ENCODE results near the gene CADM4.
"Not testable (repeated sequence)": the region's sequence is repeated elsewhere in the genome, so short reads cannot be mapped to it uniquely, and the experiment has no call there.

CADM4 gene

GRCh38 chr19:43639519-43640423 is at the start of gene CADM4:
Gene CADM4, minus strand, starts transcription at chr19:43639850. Its CDS starts 60 bp downstream, at chr19:43639790.
- H3K36me3 ChIP-seq (ENCODE audit: insufficient read depth, low read length): no peaks in the 10 kb centered on the region
- H3K27me3 ChIP-seq (ENCODE audit: insufficient read depth, low read length): peaks cover 29% of the 10 kb centered on the region
- no peaks in the 10 kb centered on the region for H3K79me2 ChIP-seq (ENCODE audit: control insufficient read depth, insufficient read depth, low read length, unreplicated experiment)
- H3K4me3 ChIP-seq (ENCODE audit: low read depth, low read length): peak within 1 kb of the TSS; percentile 72
- H3K27ac ChIP-seq (ENCODE audit: low read depth, low read length): no peak within 1 kb of the TSS
- H2AFZ ChIP-seq (ENCODE audit: low read length, unreplicated experiment): no peak within 1 kb of the TSS
- peaks cover 17% of the 10 kb centered on the region for H3K4me1 ChIP-seq (ENCODE audit: control insufficient read depth, insufficient read depth, low read length, unreplicated experiment)

GRCh38 chr19:43688059-43688701 is 48.5 kb upstream of the CADM4 start:
- peaks cover 3% of the 10 kb centered on the region for H3K4me1 ChIP-seq (ENCODE audit: control insufficient read depth, insufficient read depth, low read length, unreplicated experiment)
- no peak overlapping the region for H3K27ac ChIP-seq (ENCODE audit: low read depth, low read length)
- no peaks in the 10 kb centered on the region for H3K36me3 ChIP-seq (ENCODE audit: insufficient read depth, low read length)
- no peak overlapping the region for H2AFZ ChIP-seq (ENCODE audit: low read length, unreplicated experiment)
- H3K79me2 ChIP-seq (ENCODE audit: control insufficient read depth, insufficient read depth, low read length, unreplicated experiment): no peaks in the 10 kb centered on the region
- no peaks in the 10 kb centered on the region for H3K27me3 ChIP-seq (ENCODE audit: insufficient read depth, low read length)
- H3K4me3 ChIP-seq (ENCODE audit: low read depth, low read length): no peak overlapping the region

GRCh38 chr19:43687660-43687997 is 48.0 kb upstream of the CADM4 start:
- H3K27ac ChIP-seq (ENCODE audit: low read depth, low read length): no peak overlapping the region
- no peaks in the 10 kb centered on the region for H3K27me3 ChIP-seq (ENCODE audit: insufficient read depth, low read length)
- H3K4me3 ChIP-seq (ENCODE audit: low read depth, low read length): no peak overlapping the region
- no peaks in the 10 kb centered on the region for H3K79me2 ChIP-seq (ENCODE audit: control insufficient read depth, insufficient read depth, low read length, unreplicated experiment)
- no peaks in the 10 kb centered on the region for H3K36me3 ChIP-seq (ENCODE audit: insufficient read depth, low read length)
- H3K4me1 ChIP-seq (ENCODE audit: control insufficient read depth, insufficient read depth, low read length, unreplicated experiment): peaks cover 3% of the 10 kb centered on the region
- no peak overlapping the region for H2AFZ ChIP-seq (ENCODE audit: low read length, unreplicated experiment)

GRCh38 chr19:43684326-43684725 is 44.7 kb upstream of the CADM4 start:
- H3K27me3 ChIP-seq (ENCODE audit: insufficient read depth, low read length): no peaks in the 10 kb centered on the region
- no peak overlapping the region for H2AFZ ChIP-seq (ENCODE audit: low read length, unreplicated experiment)
- no peaks in the 10 kb centered on the region for H3K36me3 ChIP-seq (ENCODE audit: insufficient read depth, low read length)
- H3K4me3 ChIP-seq (ENCODE audit: low read depth, low read length): no peak overlapping the region
- H3K79me2 ChIP-seq (ENCODE audit: control insufficient read depth, insufficient read depth, low read length, unreplicated experiment): no peaks in the 10 kb centered on the region
- H3K27ac ChIP-seq (ENCODE audit: low read depth, low read length): no peak overlapping the region
- peaks cover 3% of the 10 kb centered on the region for H3K4me1 ChIP-seq (ENCODE audit: control insufficient read depth, insufficient read depth, low read length, unreplicated experiment)

- Histone ChIP-seq H3K36me3 (ENCODE audit: insufficient read depth, low read length) (no peaks in the 10 kb centered on the region), H2AFZ (ENCODE audit: low read length, unreplicated experiment) (no peak overlapping the region), H3K4me3 (ENCODE audit: low read depth, low read length) (no peak overlapping the region), H3K27me3 (ENCODE audit: insufficient read depth, low read length) (no peaks in the 10 kb centered on the region), H3K79me2 (ENCODE audit: control insufficient read depth, insufficient read depth, low read length, unreplicated experiment) (no peaks in the 10 kb centered on the region), H3K4me1 (ENCODE audit: control insufficient read depth, insufficient read depth, low read length, unreplicated experiment) (peaks cover 3% of the 10 kb centered on the region), H3K27ac (ENCODE audit: low read depth, low read length) (no peak overlapping the region)
These were observed 44.3 kb upstream of the CADM4 start for GRCh38 chr19:43683905-43684304.

GRCh38 chr19:43682824-43683661 is 43.4 kb upstream of the CADM4 start:
- no peak overlapping the region for H3K27ac ChIP-seq (ENCODE audit: low read depth, low read length)
- H2AFZ ChIP-seq (ENCODE audit: low read length, unreplicated experiment): no peak overlapping the region

GRCh38 chr19:43682269-43682668 is 42.6 kb upstream of the CADM4 start:
- H3K4me3 ChIP-seq (ENCODE audit: low read depth, low read length); H3K4me1 ChIP-seq (ENCODE audit: control insufficient read depth, insufficient read depth, low read length, unreplicated experiment); H3K27ac ChIP-seq (ENCODE audit: low read depth, low read length); H3K36me3 ChIP-seq (ENCODE audit: insufficient read depth, low read length); H3K27me3 ChIP-seq (ENCODE audit: insufficient read depth, low read length); H3K79me2 ChIP-seq (ENCODE audit: control insufficient read depth, insufficient read depth, low read length, unreplicated experiment); H2AFZ ChIP-seq (ENCODE audit: low read length, unreplicated experiment): not testable (repeated sequence)

More at GRCh38 chr19:43682824-43683661, 43.4 kb upstream of the CADM4 start:
- no peaks in the 10 kb centered on the region for H3K79me2 ChIP-seq (ENCODE audit: control insufficient read depth, insufficient read depth, low read length, unreplicated experiment)
- peaks cover 3% of the 10 kb centered on the region for H3K4me1 ChIP-seq (ENCODE audit: control insufficient read depth, insufficient read depth, low read length, unreplicated experiment)
- no peaks in the 10 kb centered on the region for H3K27me3 ChIP-seq (ENCODE audit: insufficient read depth, low read length)
- H3K36me3 ChIP-seq (ENCODE audit: insufficient read depth, low read length): no peaks in the 10 kb centered on the region
- no peak overlapping the region for H3K4me3 ChIP-seq (ENCODE audit: low read depth, low read length)

- H3K27ac ChIP-seq (ENCODE audit: low read depth, low read length): no peak overlapping the region
- no peaks in the 10 kb centered on the region for H3K36me3 ChIP-seq (ENCODE audit: insufficient read depth, low read length)
- H2AFZ ChIP-seq (ENCODE audit: low read length, unreplicated experiment): no peak overlapping the region
- no peaks in the 10 kb centered on the region for H3K27me3 ChIP-seq (ENCODE audit: insufficient read depth, low read length)
- H3K4me1 ChIP-seq (ENCODE audit: control insufficient read depth, insufficient read depth, low read length, unreplicated experiment): no peaks in the 10 kb centered on the region
- no peaks in the 10 kb centered on the region for H3K79me2 ChIP-seq (ENCODE audit: control insufficient read depth, insufficient read depth, low read length, unreplicated experiment)
- no peak overlapping the region for H3K4me3 ChIP-seq (ENCODE audit: low read depth, low read length)
These were observed 42.2 kb upstream of the CADM4 start for GRCh38 chr19:43681821-43682220.

GRCh38 chr19:43678512-43679261 is 39.0 kb upstream of the CADM4 start:
- no peaks in the 10 kb centered on the region for H3K27me3 ChIP-seq (ENCODE audit: insufficient read depth, low read length)
- H3K27ac ChIP-seq (ENCODE audit: low read depth, low read length): no peak overlapping the region
- no peaks in the 10 kb centered on the region for H3K79me2 ChIP-seq (ENCODE audit: control insufficient read depth, insufficient read depth, low read length, unreplicated experiment)
- H3K4me1 ChIP-seq (ENCODE audit: control insufficient read depth, insufficient read depth, low read length, unreplicated experiment): peaks cover 17% of the 10 kb centered on the region
- no peak overlapping the region for H2AFZ ChIP-seq (ENCODE audit: low read length, unreplicated experiment)
- no peaks in the 10 kb centered on the region for H3K36me3 ChIP-seq (ENCODE audit: insufficient read depth, low read length)
- H3K4me3 ChIP-seq (ENCODE audit: low read depth, low read length): no peak overlapping the region

GRCh38 chr19:43675906-43676305 is 36.3 kb upstream of the CADM4 start:
- peaks cover 17% of the 10 kb centered on the region for H3K4me1 ChIP-seq (ENCODE audit: control insufficient read depth, insufficient read depth, low read length, unreplicated experiment)
- no peaks in the 10 kb centered on the region for H3K79me2 ChIP-seq (ENCODE audit: control insufficient read depth, insufficient read depth, low read length, unreplicated experiment)
- no peak overlapping the region for H3K4me3 ChIP-seq (ENCODE audit: low read depth, low read length)
- peak overlapping the region; percentile 56; the same call in 1 of the 2 replicates for H3K27ac ChIP-seq (ENCODE audit: low read depth, low read length)
- no peaks in the 10 kb centered on the region for H3K36me3 ChIP-seq (ENCODE audit: insufficient read depth, low read length)
- H2AFZ ChIP-seq (ENCODE audit: low read length, unreplicated experiment): peak overlapping the region; percentile 64
- H3K27me3 ChIP-seq (ENCODE audit: insufficient read depth, low read length): no peaks in the 10 kb centered on the region

Measured in ACC112 (cell line).